DND-41 (cell line): ENCODE measurements around the gene CLTCL1.

Experiments used
- EZH2 ChIP-seq: IDR thresholded peaks from 3 replicates; pipeline ENCODE4 v1.6.1; 2012; ENCODE audit warnings: borderline replicate concordance, low read depth, mild to moderate bottlenecking, moderate library complexity, low read length, inconsistent platforms; ENCODE audit not compliant: severe bottlenecking
- TF ChIP-seq, protein P1 (sequence below): IDR thresholded peaks from 2 replicates; pipeline ENCODE4 v1.5.1; 2012; ENCODE audit warnings: borderline replicate concordance, low read length, moderate library complexity, mild to moderate bottlenecking; ENCODE audit not compliant: poor library complexity, severe bottlenecking; ENCODE audit errors: extremely low read depth

DNA sequence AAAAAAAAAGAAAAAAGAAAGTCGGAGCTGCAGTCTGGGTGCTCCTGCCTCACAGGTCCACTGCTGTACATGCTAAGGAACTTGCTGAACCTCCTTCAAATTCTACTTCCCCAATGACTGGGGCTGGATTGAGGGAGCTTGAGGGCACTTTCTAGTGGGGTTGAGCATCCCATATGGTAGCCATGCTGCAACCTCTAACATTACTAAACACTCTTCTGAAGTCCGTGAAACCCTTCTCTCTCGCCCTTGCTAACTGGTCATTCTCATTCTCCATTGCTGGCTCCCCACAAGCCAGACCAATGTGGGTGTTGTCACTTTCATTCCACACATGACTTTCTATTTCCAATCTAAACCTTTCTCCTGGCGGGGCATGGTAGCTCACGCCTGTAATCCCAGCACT, 148.3 kb downstream of the CLTCL1 start:
- TF ChIP-seq, protein P1, sequence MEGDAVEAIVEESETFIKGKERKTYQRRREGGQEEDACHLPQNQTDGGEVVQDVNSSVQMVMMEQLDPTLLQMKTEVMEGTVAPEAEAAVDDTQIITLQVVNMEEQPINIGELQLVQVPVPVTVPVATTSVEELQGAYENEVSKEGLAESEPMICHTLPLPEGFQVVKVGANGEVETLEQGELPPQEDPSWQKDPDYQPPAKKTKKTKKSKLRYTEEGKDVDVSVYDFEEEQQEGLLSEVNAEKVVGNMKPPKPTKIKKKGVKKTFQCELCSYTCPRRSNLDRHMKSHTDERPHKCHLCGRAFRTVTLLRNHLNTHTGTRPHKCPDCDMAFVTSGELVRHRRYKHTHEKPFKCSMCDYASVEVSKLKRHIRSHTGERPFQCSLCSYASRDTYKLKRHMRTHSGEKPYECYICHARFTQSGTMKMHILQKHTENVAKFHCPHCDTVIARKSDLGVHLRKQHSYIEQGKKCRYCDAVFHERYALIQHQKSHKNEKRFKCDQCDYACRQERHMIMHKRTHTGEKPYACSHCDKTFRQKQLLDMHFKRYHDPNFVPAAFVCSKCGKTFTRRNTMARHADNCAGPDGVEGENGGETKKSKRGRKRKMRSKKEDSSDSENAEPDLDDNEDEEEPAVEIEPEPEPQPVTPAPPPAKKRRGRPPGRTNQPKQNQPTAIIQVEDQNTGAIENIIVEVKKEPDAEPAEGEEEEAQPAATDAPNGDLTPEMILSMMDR = no peak
- TF ChIP-seq EZH2 = no peak
